LHCN-M2 (cell line): Measurements from ENCODE around the gene USP40. TPM values are rescaled to one million over a fixed set of nuclear protein-coding genes. Genes with fewer than 3 reads are reported as not detected.

Experiments
- DNase-seq: peaks from one replicate; pipeline ENCODE4 v3.0.0-alpha.2; 2012; ENCODE audit warnings: low read depth
- total RNA-seq: library from RNA; depleted of rRNA; stranded (reverse); fragments of >200 nt; gene quantifications from 2 replicates; pipeline ENCODE4 v1.2.3, GENCODE V29; 2014

USP40 gene
- total RNA-seq, 1 experiment from 2014 or later = 28.5 TPM

DNA sequence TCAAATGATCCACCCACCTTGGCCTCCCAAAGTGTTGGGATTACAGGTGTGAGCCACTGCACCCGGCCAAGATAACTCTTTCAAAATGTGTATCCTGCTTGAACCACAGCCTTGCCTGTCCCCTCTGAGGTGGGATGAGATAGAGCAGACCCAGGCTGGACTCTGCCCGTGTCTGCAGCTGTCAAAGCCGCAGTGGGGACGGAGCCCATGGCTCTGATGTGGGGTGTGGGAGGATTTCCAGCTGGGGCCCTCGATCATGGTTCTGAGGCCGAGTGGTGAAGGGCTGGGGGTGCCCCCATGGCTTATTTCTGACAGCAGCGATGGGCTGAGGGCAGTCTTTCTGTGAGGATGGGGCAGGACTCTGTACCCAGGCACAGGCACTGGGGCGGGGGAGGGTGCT lies 107.8 kb downstream of the USP40 start:
- no peak for DNase-seq

DNA sequence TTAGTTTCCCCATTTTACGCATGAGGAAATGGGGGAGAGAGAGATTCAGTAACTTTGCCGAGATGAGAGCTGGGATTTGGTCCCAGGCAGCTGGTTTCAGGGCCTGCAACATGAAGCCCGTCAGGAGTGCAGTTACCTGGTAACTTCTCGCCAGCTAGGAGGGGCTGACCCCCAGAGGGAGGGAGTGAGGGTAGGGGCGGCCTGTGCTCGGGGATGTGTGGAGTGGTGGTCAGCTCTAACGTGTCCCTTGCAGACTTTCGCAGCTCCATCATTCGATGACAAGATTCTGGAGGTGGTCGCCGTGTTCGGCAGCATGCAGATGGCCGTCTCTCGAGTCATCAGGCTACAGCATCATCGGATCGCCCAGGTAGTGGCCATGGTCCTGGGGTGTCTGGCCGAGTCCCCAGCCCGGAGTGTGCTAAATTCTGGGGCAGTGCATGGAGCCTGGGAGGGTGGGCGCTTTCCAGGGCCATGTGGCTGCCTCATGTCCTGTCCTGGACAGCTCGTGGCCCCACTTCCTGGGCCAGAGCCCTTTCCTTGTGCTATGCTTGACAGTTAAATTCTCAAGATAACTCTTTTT lies 108.5 kb downstream of the USP40 start:
- no peak for DNase-seq

DNA sequence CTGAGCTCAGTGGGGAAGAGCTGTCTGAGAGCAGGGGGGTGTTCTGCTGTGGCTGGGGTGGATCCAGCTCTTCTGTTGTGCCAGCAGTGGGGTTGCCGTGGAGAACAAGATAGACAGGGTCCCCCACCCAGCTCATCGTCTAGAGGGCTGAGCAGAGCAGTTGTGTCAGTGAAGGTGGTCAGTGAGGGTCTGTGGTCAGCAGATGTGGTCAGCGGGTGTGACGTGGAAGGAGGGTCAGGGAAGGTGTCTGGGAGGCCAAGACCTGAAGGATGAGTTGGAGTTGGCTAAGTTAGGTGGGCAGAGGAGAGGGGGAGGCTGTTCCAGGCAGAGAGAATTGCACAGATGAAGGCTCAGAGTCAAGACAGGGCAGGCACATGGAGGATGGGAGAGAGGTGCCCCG lies 109.2 kb downstream of the USP40 start:
- DNase-seq = no peak

- DNase-seq = no peak
Measured at GRCh38 chr2:233456934-233457333, 109.6 kb downstream of the USP40 start.

DNA sequence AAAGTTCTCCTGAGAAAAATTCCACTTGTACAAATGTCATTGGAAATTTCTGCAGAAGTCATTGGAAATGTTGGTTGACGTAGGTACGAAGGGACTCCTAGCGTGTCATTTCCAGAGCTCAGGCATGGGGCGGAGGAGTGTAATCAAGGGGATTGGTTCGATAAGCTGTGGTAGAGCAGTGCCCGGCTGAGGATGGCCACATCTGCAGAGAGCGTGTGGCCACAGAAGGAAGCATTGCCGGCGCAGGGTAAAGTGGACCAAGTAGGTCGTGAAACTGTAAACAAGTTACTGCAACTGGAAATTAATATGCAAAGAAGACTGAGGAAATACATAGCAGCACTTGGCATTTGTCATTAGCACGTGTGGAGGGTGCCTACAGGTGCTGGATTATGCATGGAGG lies 110.5 kb downstream of the USP40 start:
- no peak for DNase-seq

GRCh38 chr2:233455491-233455890 lies 111.1 kb downstream of the USP40 start:
- no peak for DNase-seq

DNA sequence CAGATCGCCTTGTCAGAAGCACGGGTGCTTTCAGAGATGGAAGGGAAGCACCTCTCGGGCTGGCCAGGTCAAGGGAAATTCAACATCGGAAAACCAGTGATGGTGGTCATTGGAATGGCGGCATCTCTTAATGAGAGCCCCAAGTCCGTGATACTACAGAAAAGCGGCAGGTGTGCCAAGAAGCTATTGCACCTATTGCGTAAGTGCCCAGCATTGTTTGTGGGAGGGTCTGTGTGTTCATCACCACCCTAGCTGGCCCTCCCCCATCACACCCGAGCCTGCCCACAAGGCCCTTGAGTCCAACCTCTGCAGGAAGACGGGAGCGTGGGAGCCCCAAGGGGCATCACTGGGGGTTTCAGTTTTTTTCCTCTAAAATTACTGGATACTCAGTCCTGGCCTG lies 111.6 kb downstream of the USP40 start:
- DNase-seq = no peak

GRCh38 chr2:233453916-233454315 lies 112.7 kb downstream of the USP40 start:
- DNase-seq = no peak

DNA sequence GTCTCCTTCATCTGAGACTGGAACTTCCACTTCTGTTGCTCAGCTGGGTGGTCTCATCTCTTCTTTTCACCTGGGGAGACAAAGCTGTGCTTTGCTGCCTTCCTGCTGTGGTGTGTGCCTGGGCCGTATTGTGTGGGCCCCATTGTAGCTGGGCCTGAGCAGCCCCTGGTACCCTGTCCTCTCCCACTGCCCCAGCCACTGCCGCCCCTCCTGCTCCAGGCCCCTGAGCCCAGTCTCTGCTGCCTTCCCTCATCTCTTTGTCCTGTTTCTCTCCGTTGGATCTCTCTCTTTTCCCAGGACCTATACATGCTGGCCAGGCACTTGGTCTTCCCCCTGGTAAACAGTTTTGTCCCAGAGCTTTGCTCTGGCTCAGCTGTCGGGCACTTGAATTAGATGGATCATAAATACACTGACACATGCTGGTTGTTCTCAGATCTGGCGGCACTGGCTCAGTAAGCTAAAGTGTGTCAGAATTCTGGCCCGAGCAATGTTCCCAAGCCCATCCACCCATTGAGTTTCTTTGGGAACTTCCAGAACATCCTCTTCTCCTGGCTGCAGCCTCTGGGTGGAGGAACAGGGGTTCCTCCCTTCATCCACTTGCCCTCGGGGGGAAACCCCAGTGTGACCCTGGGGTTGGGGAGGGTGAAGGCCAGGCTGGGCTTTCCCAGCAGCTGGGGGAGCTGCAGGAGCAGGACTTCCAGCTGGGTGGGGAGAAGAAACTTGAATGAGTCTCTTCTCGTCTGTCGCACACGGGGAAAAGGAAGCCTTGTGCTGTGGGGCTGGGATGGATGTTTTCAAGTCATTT lies 113.3 kb downstream of the USP40 start:
- no peak for DNase-seq

DNA sequence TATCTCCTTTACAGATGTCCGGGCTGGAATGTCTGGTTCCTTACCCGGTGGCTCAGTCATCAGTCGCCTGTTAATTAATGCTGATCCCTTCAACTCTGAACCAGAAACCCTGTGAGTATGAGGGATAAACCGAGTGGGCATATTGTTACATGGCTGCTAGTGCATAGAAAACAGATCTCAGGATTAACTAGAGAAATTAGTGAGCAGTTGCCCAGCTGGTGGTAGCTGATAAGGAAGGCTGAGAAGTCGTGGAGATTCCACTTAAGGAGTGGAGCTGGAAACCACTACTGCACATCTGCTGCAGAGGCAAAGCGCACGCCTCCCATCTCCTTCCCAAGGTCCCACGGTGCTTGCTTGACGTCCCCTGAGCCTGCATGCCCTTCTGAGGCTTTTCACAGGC lies 114.6 kb downstream of the USP40 start:
- DNase-seq = no peak

GRCh38 chr2:233450864-233451575 lies 115.6 kb downstream of the USP40 start:
- DNase-seq = no peak

DNA sequence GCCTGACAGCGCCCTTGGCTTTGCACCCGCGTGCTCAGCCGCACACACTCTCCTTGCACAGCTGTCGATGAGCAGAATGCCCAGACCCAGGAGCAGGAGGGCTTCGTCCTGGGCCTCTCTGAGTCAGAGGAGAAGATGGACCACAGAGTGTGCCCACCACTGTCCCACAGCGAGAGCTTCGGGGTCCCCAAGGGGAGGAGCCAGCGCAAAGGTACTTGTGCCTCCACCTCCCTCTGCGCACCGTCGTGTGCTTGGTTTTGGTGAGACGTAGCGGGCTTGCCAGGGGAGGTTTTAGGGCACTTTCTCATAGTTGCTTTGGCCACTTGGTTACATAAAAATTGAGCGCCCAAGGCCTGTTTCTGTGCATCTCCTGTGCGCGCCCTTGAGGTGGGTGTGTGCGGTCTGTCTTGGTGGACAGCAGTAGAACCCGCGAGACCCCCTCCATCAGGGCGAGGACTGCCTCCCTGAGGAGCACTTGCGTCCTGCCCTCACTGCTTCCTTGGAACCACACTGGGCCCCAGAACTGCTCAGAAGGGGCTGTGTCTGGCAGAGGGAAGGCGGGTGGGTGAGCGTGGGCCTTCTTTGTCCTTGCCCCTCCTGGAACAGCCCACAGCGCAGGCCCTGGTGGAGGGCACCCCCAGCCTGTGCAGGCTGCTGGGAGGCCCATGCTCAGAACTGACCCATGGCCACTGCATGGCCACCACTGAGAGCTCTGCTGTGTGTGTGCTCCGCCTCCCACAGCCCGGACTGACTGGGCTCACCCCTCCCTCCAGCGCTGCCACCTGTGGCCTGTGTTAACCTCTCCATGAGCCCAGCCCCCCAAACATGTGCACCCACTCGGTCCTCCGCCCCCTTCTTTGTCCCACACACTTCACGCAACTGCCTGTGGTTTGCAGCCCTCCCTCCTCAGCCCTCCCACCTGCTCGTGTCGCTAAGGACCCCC lies 116.4 kb downstream of the USP40 start:
- DNase-seq = no peak

DNA sequence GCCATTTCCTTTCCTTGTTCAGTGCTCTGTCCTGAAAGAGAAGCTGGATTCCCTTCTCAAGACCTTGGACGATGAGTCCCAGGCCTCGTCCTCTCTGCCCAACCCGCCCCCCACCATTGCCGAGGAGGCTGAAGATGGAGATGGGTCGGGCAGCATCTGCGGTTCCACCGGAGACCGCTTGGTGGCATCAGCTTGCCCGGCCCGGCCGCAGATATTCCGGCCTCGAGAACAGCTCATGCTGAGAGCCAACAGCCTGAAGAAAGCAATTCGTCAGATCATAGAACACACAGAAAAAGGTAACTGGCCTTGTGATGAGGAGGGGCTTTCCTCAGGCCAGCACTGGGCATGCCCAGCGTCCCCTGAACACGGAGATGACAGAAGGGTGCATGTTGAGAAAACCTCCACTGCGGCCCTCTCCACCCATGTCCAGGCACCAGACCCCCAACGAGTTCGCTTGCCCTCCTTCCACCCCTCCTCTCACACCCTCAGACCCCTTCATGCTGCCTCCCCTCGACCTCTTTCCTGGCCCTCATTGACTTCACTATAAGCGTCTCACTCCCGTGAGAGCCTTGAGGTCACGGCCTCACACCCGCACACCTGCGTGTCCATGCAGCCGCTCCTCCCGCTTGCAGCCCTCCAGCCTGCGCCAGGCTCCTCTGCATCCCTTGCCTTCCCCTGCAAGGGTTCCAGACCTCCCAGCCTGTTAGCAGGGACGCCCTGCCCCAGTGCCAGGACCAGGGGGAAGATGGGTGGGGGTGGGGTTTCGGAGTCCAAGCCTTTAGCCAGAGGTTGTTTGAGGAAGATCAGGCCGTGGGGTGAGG lies 117.3 kb downstream of the USP40 start:
- DNase-seq = no peak

DNA sequence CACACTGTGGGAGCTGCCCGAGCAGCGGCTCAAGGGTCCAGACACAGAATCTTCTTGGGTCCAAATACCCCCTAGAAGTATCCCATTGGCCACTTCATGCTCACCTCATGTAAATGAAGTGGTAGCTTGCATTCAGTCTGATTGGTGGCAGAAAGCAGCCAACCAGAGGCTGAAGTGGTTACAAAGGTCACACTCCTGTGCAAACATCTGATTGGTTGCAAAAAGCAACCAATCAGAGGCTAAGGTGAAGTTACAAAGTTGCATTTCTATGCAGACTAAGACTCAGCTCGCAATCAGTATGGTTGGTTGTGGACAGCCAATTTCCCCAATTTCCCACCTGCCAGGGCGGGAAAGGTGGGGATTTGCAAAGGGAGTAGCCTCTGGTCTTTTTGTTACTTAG lies 118.0 kb downstream of the USP40 start:
- no peak for DNase-seq

- no peak for DNase-seq
Measured at GRCh38 chr2:233448220-233448559, 118.4 kb downstream of the USP40 start.

GRCh38 chr2:233447506-233448219 lies 118.9 kb downstream of the USP40 start:
- no peak for DNase-seq

GRCh38 chr2:233446606-233447305 lies 119.8 kb downstream of the USP40 start:
- DNase-seq = no peak

- no peak for DNase-seq
Measured at GRCh38 chr2:233446121-233446520, 120.5 kb downstream of the USP40 start.

GRCh38 chr2:233445152-233445830 lies 121.3 kb downstream of the USP40 start:
- no peak for DNase-seq
